SIG-M5 treated with dmso at 0.1 percent for 504 hours (cell line): ENCODE results near the gene RPS16.
"Not testable (repeated sequence)": the region's sequence is repeated elsewhere in the genome, so short reads cannot be mapped to it uniquely, and the experiment has no call there.

Experiments used
- DNase-seq: peaks from one replicate; lab custom pipeline; 2025; ENCODE audit not compliant: unreplicated experiment; lab: John Stamatoyannopoulos, UW

The RPS16 gene

DNA sequence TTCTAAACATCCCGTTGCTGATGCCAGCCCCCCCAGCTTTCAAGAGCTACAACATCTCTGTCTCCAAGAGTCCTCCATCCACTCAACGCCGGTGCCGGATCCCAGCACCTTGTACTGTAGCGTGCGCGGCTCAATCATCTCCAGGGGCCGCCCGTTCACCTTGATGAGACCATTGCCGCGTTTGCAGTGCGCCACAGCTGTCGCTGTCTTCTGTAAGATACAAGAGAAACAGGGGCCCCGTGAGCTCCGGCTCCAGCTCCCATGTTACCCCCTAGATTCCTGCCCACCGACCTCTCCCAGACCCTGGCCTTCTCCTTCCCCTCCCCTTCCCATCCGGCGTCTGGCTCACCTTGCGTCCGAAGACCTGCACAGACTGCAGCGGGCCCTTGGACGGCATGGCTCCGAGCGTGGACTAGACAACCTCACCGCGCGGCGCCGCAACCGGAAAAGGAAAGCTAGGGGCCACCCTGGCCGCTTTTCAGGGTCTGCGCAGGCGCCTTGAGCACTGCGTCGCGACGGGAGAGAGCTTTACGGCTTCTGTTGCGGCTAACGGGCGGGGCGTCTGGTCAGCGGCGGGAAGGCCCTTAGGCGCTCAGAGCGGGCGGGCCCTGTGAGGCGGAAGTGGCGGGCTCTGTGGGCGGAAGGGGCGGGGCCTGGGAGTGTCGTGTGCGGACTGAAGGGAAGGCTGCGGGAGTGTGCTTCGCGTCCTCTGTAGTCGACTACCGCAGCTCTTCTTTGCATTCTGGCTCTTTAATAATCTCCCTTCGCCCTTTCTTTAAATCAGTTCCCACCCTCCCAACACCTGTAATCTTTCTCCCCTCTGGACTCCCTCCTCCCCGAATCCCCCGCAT, at the start of gene RPS16:
TSS of gene RPS16 (minus strand) at position 451 of the 851 bp plus-strand sequence. CDS start at position 397, 54 bp downstream.
- peak; percentile 97 for DNase-seq

GRCh38 chr19:39483141-39483540, 47.4 kb upstream of the RPS16 start:
- DNase-seq = no peak

- no peak for DNase-seq
These were observed 45.9 kb upstream of the RPS16 start for GRCh38 chr19:39481676-39482075.

- DNase-seq = no peak
These were observed 45.4 kb upstream of the RPS16 start for GRCh38 chr19:39481229-39481545.

- peak; percentile 94 for DNase-seq
These were observed 44.8 kb upstream of the RPS16 start, which contains the start of gene TIMM50 for GRCh38 chr19:39480337-39481228. TSS of gene TIMM50 (plus strand) at chr19:39480838. CDS start at chr19:39480854, 16 bp downstream.

DNA sequence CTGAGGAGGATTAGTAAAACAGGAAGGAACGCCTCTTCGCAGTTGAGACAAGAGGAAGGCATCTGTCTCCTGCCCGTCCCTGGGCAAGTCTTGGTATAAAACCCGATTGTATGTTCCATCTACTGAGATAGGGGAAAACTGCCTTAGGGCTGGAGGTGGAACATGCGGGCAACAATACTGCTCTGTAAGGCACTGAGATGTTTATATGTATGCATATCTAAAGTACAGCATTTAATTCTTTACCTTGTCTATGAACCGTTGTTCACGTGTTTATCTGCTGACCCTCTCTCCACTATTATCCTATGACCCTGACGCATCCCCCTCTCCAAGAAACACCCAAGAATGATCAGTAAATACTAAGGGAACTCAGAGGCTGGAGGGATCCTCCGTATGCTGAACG, 44.2 kb upstream of the RPS16 start:
- no peak for DNase-seq

DNA sequence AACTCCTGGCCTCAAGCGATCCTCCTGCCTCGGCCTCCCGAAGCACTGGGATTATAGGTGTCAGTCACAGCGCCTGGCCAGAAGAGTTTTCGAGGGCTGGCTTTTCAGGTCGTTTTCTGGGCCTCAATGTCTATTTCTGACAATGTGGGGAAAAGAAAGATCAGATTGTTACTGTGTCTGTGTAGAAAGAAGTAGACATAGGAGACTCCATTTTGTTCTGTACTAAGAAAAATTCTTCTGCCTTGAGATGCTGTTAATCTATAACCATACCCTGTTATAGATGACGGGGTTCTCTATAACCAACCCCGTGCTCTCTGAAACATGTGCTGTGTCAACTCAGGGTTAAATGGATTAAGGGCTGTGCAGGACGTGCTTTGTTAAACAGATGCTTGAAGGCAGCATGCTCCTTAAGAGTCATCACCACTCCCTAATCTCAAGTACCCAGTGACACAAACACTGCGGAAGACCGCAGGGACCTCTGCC, 43.6 kb upstream of the RPS16 start:
- DNase-seq = not testable (repeated sequence)

DNA sequence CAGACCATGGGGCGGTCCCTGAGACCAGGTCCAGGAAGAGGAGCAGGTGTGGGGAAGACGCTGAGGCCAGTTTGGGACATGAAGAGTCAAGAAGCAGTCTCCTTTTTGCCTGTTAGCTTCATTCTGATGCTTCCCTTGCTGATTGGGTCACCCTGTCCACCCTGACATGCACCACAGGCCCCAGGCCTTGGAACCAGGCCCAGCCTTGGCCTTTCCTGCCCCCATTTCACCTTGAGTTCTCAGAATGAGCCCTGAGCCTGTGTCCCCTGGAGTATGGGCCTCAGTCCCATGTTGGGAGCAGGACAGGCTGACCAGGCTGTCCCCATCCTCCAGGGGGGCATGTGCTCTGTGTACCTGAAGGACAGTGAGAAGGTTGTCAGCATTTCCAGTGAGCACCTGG, 40.0 kb upstream of the RPS16 start:
- no peak for DNase-seq

DNA sequence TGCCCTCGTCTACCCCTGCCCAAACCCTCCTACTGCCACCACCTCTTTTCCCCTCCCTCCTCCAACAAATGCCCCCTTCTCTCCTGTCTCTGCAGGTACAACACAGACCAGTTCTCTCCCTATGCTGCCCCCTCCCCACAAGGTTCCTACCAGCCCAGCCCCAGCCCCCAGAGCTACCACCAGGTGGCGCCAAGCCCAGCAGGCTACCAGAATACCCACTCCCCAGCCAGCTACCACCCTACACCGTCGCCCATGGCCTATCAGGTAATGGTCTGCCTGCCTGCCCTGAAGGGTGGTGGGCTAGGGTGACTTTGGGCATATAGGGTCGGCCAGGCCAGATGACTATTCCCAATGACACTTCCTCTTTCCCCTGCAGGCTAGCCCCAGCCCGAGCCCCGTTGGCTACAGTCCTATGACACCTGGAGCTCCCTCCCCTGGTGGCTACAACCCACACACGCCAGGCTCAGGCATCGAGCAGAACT, 38.4 kb upstream of the RPS16 start:
- DNase-seq = peak; percentile 3

DNA sequence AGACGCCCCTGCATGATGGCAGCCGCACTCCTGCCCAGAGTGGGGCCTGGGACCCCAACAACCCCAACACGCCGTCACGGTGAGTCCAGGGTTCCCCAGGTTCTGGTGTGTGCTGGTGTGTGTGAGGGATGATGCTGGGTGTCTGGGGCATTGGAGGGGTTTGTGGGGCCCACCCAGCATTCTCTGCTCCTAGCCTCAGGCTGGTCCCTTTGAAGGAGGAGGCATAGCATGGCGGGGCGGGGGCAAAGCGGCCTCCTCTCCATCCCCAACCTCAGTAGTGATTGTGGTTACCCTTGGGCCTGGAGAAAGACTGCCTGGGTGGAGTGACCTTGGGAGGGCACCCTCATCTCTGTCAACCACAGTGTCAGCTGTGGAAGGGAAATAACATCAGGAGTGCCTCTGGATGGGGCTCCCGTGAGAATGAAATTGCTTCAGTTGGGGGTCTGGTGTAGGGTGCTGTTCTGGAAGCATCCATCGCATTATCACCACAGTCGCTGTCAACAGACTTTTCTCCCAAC, 37.8 kb upstream of the RPS16 start:
- no peak for DNase-seq

- no peak for DNase-seq
These were observed 37.1 kb upstream of the RPS16 start for GRCh38 chr19:39472746-39473442.

- no peak for DNase-seq
These were observed 36.2 kb upstream of the RPS16 start for GRCh38 chr19:39471756-39472536.

DNA sequence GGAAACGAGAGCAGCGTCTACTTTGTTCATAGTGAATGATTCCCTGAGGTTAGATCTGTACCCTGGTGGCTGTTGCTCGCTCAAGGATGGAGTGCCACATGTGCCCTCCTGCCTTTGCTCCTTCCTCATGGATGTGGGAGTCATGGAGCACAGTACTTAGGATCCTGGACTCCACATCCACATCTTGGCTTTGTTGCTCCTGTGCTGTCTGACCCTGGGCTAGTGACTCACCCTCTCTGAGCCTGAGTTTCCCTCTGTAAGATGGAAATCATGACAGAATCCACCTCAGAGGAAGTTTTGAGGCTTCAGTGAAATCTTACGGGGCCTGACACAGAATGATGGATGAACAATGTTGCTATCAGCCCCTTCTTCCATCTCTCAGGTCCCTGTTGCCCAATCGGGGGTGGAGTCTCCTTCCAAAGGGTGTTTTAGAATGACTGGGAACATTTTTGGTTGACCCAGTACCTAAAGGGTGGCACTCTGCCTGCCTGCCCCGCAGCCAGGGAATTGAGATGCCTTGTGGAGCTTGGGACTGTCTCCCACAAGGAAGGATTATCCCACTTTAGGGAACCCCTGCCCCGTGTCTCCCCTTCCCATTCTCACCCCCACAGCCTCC, 35.1 kb upstream of the RPS16 start:
- no peak for DNase-seq

- DNase-seq = no peak
These were observed 33.8 kb upstream of the RPS16 start for GRCh38 chr19:39469567-39469966.

- DNase-seq = no peak
These were observed 33.3 kb upstream of the RPS16 start for GRCh38 chr19:39469036-39469435.

DNA sequence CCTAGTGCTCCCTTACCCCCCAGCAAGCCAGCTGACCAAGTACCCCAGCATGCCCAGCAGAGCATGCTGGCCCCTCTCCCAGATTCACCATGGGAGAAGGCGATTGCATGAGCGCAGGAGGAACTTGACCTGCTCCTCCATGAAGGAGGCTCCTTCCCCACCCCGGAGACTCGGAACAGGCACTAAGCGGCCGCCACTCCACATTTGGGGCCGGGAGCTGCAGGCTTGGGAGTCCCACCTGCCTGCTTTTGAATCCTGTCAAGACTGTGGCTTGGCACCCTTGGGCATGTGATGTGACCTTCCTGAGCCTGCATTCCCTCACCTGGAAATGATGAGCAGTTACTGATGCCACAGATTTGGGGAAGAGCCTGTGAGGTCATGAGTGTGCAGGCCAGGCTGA, 32.2 kb upstream of the RPS16 start:
- no peak for DNase-seq

- no peak for DNase-seq
These were observed 30.4 kb upstream of the RPS16 start for GRCh38 chr19:39465956-39466747.

- no peak for DNase-seq
These were observed 27.7 kb upstream of the RPS16 start for GRCh38 chr19:39463403-39463802.

DNA sequence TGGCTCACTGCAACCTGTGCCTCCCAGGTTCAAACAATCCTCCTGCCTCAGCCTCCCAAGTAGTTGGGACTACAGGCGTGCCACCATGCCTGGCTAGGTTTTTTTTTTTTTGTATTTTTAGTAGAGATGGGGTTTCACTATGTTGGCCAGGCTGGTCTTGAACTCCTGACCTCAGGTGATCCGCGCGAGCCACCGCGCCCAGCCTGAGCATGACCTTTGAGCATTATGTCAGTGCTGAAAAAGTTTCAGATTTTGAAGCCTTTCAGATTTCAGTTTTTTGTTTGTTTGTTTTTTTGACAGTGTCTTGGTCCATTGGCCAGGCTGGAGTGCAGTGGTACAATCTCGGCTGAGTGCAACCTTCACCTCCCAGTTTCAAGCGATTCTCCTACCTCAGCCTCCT, 15.5 kb upstream of the RPS16 start:
- not testable (repeated sequence) for DNase-seq
